ENCODE data around the gene PHLDB3. TPM values are rescaled to one million over a fixed set of nuclear protein-coding genes. Genes with fewer than 3 reads are reported as not detected.

Gene PHLDB3
- total and polyA plus RNA-seq, 2 of the 13 experiments (the other 11 are each of a cell fraction or from before 2014, with no cell fraction given): 11.3 to 14.5 TPM

DNA sequence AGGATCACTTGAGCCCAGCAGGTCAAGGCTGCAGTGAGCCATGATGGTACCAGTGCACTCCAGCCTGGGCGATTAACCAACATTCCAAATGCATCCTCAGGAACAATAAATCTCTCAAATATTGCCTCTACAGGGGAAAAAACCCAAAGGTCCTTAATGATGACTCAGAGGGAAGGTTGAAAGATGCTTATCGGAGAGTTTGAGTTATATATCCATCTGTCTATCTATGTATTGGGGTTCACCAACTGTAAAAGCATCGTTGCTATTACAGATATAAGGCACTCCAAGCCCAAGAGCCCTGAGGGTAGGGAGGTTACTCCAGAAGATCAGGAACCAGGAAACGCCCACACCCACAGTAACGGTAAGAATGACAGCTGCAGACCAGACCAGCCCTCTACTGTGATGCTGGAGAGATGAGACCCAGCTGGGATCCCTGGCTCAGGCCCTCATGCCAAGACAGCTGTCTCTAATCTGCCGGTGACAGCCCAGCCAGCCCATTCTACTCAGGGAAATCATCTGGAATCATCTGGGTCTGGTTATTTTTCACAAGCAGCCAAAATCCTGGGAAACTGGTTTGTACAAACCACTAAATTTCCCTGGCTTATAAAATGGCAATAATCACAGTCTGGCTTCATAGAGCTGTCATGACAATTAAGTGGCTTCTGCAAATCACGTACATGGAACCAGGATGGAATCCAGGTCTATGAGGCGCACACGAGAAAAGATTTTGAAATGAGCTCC lies 66.1 kb downstream of the PHLDB3 start:
- H3K4me2 ChIP-seq (ENCODE audit: low read depth, low read length): no peak overlapping the region
- H3K9me3 ChIP-seq (ENCODE audit: low read length): no peaks in the 10 kb centered on the region
- no peak overlapping the region for H3K4me3 ChIP-seq (replicated peaks in 1 of 3; ENCODE audit: insufficient read depth in 1 of 3, low read depth in 2 of 3, low read length in 3 of 3)
- intact Hi-C loops (cut with micrococcal nuclease; ENCODE audit: unreplicated experiment): no loop called here
- no peak for ATAC-seq
- ChIA-PET CTCF (ENCODE audit: low intra/inter-chr PET ratio, low total read pairs) (no interaction called here), POLR2A (interaction anchor here (0.7 to 1.3 kb wide), 2 partner anchors 65 to 87 kb away, joined by 3 to 4 read pairs; no protein-coding TSS in a partner anchor)
- TF ChIP-seq ZNF253 (CRISPR knock-in tag; IDR thresholded peaks at IDR 0.05; ENCODE audit: borderline replicate concordance) (no peak), NFRKB (IDR thresholded peaks at IDR 0.05) (no peak), ATAD3A (CRISPR knock-in tag; IDR thresholded peaks at IDR 0.05) (no peak), LCORL (IDR thresholded peaks at IDR 0.05) (no peak), LCORL (CRISPR knock-in tag; IDR thresholded peaks at IDR 0.05) (no peak), ZNF333 (CRISPR knock-in tag; IDR thresholded peaks at IDR 0.05; ENCODE audit: borderline replicate concordance) (no peak), HES4 (CRISPR knock-in tag; IDR thresholded peaks at IDR 0.05; ENCODE audit: borderline replicate concordance) (no peak)
- TF ChIP-seq, protein P1, sequence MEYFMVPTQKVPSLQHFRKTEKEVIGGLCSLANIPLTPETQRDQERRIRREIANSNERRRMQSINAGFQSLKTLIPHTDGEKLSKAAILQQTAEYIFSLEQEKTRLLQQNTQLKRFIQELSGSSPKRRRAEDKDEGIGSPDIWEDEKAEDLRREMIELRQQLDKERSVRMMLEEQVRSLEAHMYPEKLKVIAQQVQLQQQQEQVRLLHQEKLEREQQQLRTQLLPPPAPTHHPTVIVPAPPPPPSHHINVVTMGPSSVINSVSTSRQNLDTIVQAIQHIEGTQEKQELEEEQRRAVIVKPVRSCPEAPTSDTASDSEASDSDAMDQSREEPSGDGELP (IDR thresholded peaks at IDR 0.05; ENCODE audit: borderline replicate concordance, low read depth): no peak
- TF ChIP-seq, protein P2, sequence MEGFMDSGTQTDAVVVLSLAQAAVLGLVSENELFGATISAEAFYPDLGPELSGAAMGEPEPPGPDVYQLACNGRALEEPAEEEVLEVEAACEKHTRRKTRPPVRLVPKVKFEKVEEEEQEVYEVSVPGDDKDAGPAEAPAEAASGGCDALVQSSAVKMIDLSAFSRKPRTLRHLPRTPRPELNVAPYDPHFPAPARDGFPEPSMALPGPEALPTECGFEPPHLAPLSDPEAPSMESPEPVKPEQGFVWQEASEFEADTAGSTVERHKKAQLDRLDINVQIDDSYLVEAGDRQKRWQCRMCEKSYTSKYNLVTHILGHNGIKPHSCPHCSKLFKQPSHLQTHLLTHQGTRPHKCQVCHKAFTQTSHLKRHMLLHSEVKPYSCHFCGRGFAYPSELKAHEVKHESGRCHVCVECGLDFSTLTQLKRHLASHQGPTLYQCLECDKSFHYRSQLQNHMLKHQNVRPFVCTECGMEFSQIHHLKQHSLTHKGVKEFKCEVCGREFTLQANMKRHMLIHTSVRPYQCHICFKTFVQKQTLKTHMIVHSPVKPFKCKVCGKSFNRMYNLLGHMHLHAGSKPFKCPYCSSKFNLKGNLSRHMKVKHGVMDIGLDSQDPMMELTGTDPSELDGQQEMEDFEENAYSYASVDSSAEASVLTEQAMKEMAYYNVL (CRISPR knock-in tag; IDR thresholded peaks at IDR 0.05; ENCODE audit: borderline replicate concordance): no peak
- TF ChIP-seq, protein P3, sequence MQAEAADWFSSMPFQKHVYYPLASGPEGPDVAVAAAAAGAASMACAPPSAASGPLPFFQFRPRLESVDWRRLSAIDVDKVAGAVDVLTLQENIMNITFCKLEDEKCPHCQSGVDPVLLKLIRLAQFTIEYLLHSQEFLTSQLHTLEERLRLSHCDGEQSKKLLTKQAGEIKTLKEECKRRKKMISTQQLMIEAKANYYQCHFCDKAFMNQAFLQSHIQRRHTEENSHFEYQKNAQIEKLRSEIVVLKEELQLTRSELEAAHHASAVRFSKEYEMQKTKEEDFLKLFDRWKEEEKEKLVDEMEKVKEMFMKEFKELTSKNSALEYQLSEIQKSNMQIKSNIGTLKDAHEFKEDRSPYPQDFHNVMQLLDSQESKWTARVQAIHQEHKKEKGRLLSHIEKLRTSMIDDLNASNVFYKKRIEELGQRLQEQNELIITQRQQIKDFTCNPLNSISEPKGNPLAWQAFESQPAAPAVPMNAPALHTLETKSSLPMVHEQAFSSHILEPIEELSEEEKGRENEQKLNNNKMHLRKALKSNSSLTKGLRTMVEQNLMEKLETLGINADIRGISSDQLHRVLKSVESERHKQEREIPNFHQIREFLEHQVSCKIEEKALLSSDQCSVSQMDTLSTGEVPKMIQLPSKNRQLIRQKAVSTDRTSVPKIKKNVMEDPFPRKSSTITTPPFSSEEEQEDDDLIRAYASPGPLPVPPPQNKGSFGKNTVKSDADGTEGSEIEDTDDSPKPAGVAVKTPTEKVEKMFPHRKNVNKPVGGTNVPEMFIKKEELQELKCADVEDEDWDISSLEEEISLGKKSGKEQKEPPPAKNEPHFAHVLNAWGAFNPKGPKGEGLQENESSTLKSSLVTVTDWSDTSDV (CRISPR knock-in tag; IDR thresholded peaks at IDR 0.05): no peak
- no peak overlapping the region for H3K27ac ChIP-seq (ENCODE audit: extremely low read length, insufficient read depth, low read length)
- H3K27me3 ChIP-seq (ENCODE audit: control insufficient read depth in 1 of 2, insufficient read depth in 2 of 2, low read length in 2 of 2): peaks cover 1 to 9% of the 10 kb centered on the region in 2 experiments; a peak in 1 of 5 replicates
- no peaks in the 10 kb centered on the region for H3K79me2 ChIP-seq (ENCODE audit: insufficient read depth, low read length)
- no peak for DNase-seq (ENCODE audit: low spot score)
- in situ Hi-C loops (cut with HindIII; ENCODE audit: extremely low pct_ligation_motif_present, low pct_unique_long_range_greater_than_20kb): no loop called here
- no peaks in the 10 kb centered on the region for H3K4me1 ChIP-seq (ENCODE audit: insufficient read depth, low read length)
- no peak overlapping the region for H3K9ac ChIP-seq (ENCODE audit: insufficient read depth, low read depth, low read length)
- WGBS (ENCODE audit: low lambda C conversion rate): 29% methylated on average over 9 of the region's 9 CpGs
- no peaks in the 10 kb centered on the region for H3K36me3 ChIP-seq (replicated peaks in 1 of 2; ENCODE audit: control insufficient read depth in 1 of 2, insufficient read depth in 2 of 2, low read length in 2 of 2)
- H4K20me1 ChIP-seq (ENCODE audit: insufficient read depth, low read length): no peaks in the 10 kb centered on the region
- BruUV-seq (replicated peaks): no TSS peak
- FAIRE-seq: no peak
- no peak overlapping the region for H2AFZ ChIP-seq (ENCODE audit: low read length)
